Raji (cell line): ENCODE data around the gene PIK3CD.

ENCODE experiments used
- POLR2A ChIP-seq: IDR thresholded peaks from 2 replicates; pipeline ENCODE4 v1.6.1; 2011; ENCODE audit warnings: low read depth, low read length, control low read depth; ENCODE audit not compliant: insufficient read depth

Gene PIK3CD

DNA sequence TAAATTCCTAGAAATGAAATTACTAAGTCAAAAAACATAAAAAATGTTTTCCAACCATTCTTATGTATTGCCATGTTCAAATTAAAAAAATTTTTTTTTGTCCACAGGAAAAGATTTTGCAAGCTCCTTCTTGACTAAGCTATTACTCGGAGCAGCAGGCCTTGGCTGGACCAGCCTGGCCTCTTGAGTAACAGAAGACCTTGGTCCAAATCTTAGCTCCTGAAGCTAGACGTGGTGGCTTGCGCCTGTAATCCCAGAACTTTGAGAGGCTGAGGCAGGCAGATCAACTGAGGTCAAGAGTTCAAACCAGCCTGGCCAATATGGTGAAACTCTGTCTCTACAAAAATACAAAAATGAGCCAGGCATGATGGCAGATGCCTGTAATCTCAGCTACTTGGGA is 94.7 kb downstream of the PIK3CD start:
- TF ChIP-seq POLR2A, result no peak

DNA sequence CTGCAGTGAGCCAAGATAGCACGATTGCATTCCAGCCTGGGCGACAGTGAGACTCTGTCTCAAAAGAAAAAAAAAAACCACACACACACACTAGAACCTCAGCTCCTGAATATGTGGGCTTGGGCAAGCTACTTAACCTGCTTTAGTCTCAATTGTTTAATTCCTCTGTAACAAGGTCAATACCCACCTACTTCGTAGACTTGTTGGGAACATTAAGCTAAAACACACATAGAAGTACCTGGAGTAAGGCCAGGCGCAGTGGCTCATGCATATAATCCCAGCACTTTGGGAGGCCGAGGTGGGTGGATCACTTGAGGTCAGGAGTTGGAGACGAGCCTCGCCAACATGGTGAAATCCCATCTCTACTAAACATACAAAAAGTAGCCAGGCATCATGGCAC is 95.1 kb downstream of the PIK3CD start:
- no peak for TF ChIP-seq POLR2A

- no peak for TF ChIP-seq POLR2A
Observed at GRCh38 chr1:9749361-9749760, 97.8 kb downstream of the PIK3CD start.

DNA sequence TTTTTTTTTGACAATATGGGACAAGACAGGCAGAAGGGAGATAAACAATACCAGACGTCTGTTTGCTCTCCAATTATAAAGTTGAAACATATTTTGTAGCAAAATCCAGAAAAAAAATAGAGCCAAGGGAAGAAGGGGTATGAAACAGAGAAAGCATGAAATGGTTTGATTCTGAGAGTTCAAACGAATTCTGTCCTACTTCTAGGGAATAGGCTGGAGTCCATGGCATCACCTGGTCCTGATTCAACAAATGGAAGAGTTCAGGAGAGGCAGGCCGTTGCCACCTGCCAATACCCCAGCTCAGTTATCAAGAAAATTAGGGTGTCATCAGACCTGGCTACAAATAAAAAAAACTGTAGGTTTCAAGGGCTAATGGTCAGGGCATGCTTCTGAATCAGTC is 100.4 kb downstream of the PIK3CD start:
- TF ChIP-seq POLR2A, result no peak

DNA sequence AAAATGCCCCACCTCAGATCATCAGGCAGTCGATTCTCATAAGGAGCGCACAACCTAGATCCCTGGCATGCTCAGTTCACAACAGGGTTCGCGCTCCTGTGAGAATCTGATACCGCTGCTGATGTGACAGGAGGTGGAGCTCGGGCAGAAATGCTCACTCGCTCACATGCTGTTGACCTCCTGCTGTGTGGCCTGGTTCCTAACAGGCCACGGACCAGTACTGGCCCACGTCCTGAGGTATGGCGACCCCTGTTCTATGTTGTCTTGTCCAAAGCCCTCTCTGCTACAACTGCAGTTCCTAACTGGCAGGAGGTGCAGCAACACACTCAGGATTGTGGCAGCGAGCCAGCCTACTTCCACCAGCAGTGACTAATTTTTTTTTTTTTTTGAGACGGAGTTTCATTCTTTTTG is 101.6 kb downstream of the PIK3CD start:
- no peak for TF ChIP-seq POLR2A

DNA sequence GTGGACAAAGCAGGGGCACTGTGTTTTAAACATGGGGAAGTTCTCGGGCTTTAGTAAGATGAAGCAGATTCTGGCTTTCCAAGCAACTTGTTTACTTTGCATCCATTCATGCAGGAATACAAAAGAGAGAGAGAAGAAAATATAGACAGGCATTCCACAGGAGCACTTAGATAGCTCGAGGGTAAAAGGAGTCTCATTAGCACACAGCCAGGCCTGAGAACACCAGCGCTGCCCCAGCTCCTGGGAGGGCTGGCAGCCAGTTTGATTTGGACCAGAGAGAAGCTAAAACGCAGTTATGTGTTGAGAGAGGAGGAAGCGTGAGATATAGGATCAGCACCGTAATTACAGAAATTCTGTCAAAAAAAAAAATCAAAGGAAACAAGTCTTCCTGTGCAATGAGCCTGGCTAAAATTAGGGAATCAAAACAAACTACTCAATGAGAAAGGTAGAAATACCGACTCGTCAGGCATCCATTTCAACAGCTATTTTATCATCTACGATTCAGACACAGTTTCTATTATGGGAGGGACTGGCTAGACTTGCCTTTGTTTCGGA is 104.0 kb downstream of the PIK3CD start:
- no peak for TF ChIP-seq POLR2A

- no peak for TF ChIP-seq POLR2A
Observed at GRCh38 chr1:9758559-9759121, 107.1 kb downstream of the PIK3CD start.

- no peak for TF ChIP-seq POLR2A
Observed at GRCh38 chr1:9759939-9760338, 108.4 kb downstream of the PIK3CD start.

DNA sequence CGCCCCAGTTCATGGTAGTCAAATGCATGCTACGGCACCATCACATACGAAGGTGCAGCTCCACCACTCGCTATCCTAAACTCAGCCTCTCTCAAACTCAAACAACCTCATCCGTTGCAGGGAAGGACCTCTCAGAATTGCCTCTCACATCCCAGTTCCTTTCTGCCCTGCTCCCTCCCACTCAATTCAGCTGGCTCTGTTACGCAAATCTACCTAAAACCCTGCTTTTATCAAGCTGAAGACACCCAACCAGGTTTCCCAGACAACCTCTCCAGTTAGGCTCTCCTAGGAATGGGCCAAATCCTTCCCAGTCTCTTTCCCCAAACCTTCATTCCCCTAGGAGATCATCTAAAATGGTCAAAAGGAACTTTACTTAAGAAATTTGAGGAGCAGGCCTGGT is 109.3 kb downstream of the PIK3CD start:
- no peak for TF ChIP-seq POLR2A

GRCh38 chr1:9761855-9762254 is 110.3 kb downstream of the PIK3CD start:
- no peak for TF ChIP-seq POLR2A

GRCh38 chr1:9763914-9764313 is 112.4 kb downstream of the PIK3CD start:
- TF ChIP-seq POLR2A, result no peak

DNA sequence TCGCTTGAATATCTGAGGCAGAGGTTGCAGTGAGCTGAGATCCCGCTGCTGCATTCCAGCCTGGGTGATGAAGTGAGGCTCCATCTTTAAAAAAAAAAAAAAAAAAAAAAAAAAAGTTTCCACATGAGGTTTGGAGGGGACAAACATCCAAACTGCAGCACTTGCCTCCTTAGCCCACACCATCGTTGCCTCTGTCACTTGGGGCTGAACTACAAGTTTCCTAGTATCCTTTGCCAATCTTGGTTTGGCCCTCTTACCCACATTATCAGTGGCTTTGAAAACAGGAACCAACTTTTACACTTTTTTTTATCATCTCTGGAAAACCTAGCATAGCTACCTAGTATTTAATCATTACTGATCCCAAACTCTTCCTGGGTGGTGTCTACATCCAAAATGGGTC is 113.0 kb downstream of the PIK3CD start:
- no peak for TF ChIP-seq POLR2A

- no peak for TF ChIP-seq POLR2A
Observed at GRCh38 chr1:9766759-9767442, 115.4 kb downstream of the PIK3CD start.

GRCh38 chr1:9767964-9768668 is 116.6 kb downstream of the PIK3CD start:
- TF ChIP-seq POLR2A, result no peak

DNA sequence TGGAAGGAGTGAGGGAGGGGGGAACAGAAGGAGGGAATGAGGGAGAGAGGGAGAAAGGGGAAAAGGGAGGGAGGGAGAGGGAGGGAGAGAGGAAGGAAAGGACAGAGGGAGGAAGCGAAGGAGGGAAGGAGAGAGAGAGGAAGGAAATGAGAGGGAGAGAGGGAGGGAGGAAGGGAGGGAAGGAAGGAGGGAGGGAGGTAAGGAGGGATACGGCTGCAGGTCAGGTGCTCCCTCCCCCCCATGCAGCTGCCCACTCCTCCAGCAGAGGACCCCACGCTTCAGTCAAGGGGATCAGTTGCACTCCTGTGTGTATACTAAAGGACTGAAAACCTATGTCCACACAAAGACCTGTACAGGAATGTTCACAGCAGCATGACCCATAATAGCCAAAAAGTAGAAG is 117.5 kb downstream of the PIK3CD start:
- TF ChIP-seq POLR2A, result no peak

- TF ChIP-seq POLR2A, result no peak
Observed at GRCh38 chr1:9770298-9770697, 118.8 kb downstream of the PIK3CD start.
